GM15510 (cell line): ENCODE results near the gene CYP26B1.

Source experiments
- POLR2A ChIP-seq: IDR thresholded peaks from 3 replicates; pipeline ENCODE4 v1.6.1; 2011; ENCODE audit warnings: borderline replicate concordance; ENCODE audit not compliant: insufficient read length; ENCODE audit errors: extremely low read depth

The CYP26B1 gene, protein sequence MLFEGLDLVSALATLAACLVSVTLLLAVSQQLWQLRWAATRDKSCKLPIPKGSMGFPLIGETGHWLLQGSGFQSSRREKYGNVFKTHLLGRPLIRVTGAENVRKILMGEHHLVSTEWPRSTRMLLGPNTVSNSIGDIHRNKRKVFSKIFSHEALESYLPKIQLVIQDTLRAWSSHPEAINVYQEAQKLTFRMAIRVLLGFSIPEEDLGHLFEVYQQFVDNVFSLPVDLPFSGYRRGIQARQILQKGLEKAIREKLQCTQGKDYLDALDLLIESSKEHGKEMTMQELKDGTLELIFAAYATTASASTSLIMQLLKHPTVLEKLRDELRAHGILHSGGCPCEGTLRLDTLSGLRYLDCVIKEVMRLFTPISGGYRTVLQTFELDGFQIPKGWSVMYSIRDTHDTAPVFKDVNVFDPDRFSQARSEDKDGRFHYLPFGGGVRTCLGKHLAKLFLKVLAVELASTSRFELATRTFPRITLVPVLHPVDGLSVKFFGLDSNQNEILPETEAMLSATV

DNA sequence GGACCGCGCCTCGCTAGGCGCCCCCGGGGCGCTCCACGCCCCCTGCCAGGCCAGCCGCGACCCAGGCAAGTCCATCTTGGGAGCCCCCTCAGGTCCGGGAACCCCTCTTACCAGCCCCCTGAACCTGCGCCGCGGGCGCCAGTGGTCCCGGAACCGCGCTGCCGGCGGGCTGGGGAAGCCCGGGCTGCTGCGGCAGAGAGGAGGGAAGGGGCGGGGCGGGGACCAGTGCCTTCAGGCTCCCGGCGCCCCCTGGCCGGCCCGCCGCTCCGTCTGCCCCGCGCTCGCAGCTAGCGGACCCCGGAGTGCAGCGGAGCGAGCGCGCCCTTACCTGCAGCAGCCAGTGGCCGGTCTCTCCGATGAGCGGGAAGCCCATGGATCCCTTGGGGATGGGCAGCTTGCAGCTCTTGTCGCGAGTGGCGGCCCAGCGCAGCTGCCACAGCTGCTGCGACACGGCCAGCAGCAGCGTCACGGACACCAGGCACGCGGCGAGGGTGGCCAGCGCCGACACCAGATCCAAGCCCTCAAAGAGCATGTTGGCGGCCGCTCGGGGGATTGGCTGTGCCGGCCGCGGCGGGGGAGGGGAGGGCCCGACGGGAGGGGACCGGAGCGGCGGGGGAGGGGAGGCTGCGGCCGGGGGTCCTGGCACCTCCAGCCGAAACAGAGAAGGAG, at the start of gene CYP26B1:
TSS of gene CYP26B1 (minus strand) at position 560 of the 669 bp plus-strand sequence. CDS start at position 532, 28 bp downstream.
- TF ChIP-seq POLR2A, result no peak

DNA sequence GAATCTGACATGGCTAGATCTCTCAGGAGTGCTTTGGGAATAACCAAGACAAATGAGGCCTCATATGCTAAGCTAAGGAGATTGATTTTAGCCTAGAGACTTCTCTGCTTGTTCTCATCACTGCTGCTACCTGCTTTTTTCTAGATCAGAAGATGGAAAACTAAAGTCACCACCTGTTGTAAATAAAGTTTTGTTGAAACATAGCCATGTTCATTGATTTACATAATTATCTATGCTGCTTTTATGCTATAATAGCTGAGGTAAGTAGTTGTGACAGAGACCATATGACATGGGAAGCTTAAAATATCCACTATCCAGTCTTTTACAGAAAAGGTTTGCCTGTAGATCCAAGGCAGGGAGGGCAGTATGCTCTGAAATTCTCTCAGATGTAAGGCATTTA, 46.1 kb upstream of the CYP26B1 start:
- no peak for TF ChIP-seq POLR2A

DNA sequence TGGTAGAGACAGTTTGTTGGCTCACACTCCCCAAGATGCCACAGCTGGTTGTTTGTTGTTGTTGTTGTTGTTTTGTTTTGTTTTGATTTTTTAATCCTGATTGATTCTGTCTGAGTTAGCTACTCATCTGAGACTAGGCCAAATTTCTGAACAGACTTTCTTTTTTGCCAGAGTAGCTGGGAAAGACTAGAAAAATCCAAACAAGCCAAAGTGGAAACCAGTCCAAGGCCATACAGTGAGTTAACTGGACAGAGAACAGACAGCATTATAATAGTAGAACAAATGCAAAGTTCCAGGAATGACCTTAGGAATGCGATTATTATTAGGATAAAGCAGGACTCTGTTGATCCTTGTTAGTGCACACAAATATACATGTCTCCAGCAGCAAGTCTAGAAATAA, 43.8 kb upstream of the CYP26B1 start:
- no peak for TF ChIP-seq POLR2A

DNA sequence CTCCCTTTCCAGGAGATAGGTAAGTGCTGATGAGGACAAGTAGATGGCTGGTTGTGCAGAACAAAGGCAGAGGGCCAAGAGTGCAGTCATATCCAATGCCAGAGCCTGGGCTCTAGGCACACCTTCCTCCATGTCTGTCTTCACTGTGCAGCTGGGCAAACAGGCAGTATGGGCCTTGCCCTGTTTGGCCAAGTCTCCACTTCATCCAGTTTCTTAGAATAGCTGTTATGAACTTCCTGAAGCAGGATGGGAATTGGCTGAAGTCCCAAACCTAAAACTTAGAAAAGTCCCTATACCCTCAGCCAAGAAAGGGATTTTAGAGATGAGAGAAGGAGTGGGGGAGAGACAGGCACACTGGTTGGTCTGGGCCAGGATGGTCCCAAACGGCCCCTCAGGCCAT, 37.5 kb upstream of the CYP26B1 start:
- TF ChIP-seq POLR2A, result no peak

DNA sequence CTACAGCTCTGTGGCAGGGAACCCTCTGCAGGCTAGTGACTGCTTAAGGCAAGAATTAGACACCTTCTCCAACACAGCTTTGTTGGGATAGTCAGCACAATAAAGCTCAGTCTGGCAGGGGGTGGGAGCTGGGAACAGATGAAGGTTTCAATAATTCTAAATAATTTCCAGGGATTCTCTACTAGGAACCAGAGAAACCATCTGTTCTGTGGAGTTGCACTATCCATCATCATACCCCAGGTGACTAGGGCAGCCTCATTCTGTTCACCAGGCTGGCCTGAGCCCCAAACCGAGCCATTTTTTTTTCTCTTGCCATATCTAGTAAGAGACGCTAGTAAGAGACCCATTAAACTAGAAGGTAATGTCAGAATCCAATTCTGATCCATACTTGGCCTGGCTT, 35.8 kb upstream of the CYP26B1 start:
- no peak for TF ChIP-seq POLR2A

DNA sequence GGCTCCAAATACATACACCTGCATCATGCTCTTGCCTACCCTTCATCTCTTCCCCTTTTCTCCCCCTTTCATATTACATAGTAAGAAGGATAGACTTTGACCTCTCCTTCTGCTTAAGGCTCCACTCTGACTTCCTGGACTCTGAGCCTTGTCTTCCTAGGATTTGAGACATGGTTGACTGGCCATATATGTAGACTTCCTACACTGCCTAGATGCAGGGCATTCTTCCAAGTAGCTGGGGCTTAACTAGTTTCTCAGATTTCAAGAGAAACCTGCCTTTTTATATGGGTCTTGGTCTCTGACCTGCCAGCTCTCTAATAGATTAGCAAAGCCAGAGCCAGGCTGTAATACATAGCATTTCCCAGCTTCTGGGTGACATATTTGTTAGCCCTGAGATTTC, 35.4 kb upstream of the CYP26B1 start:
- TF ChIP-seq POLR2A, result no peak

DNA sequence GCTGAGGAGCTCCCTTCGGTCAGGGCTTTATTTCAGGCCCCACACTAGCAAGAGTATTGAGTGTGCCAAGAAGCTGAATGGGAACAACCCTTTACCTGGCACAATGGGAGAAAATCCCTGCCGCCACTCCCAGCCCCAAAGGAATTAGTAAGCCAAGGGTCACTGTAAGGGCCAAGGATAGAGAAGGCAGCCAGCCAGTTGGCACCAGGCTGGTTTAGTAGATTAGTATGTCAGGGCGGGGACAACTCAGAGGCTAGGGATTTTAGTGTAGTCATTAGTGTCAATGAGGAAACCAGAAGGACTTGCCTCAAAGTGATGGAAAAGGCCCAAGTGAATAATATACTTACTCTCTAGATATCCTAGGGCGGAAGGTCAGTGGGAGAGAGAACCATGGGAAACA, 34.9 kb upstream of the CYP26B1 start:
- TF ChIP-seq POLR2A, result no peak

DNA sequence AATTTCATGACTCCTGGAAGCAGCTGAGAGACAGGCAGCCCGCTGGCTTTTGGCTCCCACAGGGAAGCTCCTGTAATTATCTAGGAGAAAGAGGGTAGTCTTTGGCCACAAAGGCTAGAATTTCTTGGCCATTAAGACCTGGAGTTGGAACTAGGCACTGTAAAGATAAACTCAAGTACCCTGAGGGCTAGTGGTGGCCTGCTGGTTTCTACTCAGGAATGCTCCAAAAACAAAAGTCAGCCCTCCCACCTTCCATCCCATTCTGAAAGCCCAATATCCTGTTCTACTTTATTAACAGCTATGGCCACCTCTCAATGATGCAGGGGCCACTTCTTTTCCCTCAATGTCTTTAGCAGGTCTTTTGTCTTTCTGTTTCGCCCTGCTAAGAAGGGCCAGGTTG, 34.0 kb upstream of the CYP26B1 start:
- no peak for TF ChIP-seq POLR2A

DNA sequence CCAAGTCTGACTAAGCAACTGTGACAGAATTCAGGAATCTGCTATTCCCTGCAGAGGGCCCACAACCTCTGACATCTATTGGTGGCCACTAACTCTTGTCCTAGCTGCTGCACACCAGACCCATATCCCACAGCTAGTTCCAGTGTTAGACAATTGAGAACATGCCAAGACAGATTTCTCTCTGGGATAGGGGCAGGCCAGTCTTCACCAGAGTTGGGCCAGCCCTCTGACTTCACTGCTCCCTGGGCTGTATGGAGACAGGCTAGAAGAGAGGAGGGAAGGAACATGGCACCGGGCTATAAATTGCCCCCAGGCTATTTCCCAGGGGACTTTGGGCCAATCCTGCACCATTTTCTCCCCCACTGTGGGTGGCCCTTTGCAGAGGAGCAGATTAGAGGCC, 32.7 kb upstream of the CYP26B1 start:
- TF ChIP-seq POLR2A, result no peak

DNA sequence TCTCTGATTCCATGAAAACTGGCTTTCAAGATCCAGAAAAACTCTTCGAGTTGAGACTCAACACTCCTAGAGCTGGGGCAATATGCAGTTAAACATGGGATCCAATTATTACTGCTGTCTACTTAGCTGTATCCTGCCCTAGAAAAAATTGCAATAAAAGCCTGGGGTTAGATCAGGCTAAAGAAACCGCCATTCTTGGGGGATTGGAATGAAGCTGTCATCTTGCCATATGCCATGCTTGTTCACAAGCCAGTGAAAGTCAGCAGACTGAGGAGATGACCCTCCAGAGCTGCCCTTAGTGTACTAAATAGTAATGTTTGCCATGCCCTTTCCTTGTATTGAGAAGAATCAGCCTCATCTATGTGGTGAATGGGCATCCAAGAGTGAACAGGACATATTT, 30.9 kb upstream of the CYP26B1 start:
- no peak for TF ChIP-seq POLR2A

DNA sequence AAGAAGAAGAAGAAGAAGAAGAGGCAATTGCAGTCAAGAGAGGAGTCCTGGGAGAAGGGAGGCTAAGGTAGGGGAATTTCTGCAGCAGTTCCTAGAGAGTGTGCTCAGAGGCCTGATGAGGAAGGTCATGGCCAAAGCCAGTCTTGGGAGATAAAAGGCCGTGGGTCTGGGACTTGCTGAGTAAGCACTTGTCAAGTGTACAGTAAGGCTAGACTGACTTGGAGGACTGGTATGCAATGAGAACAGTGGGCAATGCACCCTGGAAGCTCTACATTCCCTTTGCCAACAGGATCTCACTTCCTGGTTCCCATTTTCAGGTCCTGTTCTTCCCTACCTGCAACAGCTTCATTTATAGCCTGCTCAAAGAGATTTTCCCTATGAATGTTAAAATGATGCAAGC, 28.6 kb upstream of the CYP26B1 start:
- TF ChIP-seq POLR2A, result no peak

DNA sequence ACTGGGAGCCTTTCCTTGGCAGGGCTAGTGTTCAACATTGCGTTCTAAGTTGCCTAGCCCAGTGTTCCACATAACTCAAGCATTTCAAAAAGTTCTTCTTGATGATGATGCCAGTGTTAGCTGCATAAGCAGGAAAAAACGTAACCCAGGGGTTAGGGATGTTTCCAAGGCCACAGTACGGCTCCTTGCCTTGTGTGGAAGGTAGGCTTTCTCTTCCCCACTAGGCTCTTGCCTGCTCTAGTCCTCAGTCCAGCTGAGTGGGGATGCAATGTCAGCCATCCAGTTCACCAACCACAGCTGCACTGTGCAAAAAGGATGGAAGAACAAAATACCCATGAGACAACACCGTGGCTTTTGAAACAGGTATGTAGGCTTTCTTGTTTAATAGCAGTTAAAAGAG, 28.0 kb upstream of the CYP26B1 start:
- no peak for TF ChIP-seq POLR2A

DNA sequence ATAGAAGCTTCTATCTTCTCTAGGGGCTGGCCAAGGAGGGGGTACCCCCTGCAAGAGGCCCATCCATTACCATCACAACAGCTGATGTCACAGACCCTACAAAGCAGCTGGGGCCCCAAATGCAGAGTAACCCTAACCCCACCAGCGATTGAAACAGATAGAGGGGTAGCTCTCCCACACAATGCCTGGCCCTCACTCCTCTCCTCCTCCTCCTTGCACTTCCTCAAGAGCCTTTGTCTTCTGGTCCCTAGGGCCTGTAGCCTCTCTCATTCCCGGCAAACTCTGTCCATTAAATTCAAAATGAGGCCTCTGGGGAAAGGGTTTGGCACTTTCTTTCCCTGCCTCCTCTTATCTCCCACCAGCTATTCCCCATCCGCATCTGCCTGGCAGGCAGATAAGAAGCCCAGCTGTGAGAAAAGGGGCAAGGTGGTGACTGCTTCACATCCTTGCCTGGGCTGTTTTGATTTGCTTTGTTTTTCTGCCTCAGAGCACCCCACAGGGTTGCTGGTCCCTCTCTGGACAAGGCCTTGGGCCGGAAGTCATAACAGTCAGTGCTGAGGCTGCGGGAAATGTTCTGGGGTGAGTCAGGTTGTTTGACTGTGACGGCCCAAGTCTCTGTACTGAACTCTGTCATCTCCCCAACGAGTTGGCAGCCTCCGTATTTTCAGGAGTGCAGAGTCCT, 26.1 kb upstream of the CYP26B1 start:
- TF ChIP-seq POLR2A, result no peak

DNA sequence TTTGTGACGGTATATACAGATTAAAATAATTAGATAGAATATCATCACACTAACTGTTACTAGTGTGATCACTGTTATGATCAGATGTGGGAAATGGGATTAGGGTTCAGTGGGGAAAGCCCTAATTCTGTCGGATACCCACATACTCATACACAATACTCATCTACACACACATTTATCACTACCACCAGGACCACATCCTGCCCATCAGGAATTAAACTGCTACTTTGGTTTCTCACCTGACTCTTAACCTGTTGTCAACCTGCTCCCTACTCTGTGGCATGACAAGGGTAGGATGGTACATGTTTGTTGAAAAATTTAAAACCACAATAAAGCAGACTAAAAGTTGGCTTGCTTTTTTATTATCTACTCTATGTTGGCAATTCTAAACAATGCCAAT, 24.8 kb upstream of the CYP26B1 start:
- no peak for TF ChIP-seq POLR2A

DNA sequence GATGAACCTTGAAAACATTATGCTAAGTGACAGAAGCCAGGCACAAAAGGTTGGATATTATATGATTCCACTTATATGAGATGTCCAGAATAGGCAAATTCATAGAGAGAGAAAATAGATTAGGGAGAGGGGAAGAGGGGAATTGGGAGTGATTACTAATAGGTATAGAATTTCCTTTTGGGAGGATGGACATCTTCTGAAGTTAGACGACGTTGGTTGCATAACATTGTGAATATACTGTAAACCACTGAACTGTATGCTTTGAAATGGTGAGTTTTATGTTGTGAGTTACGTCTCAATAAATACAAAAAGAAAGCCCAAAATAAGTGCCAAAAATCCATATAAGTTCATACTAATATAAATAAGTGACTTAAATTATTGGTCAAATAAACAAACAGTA, 18.6 kb upstream of the CYP26B1 start:
- no peak for TF ChIP-seq POLR2A
